Activated naive CD8-positive, alpha-beta T cell treated with anti-CD3 and anti-CD28 coated beads, Interleukin-2, amount 10 ng/mL, durations not matched to agents 7 days and 5 days (primary cell): ENCODE results near the gene C3orf20. TPM values are rescaled to one million over a fixed set of nuclear protein-coding genes. Genes with fewer than 3 reads are reported as not detected.

Experiments used
- ATAC-seq: fragments of 150-1000 bp; cut with Tn5 transposase; one replicate; pipeline ENCODE4 v1.10.0; 2021; ENCODE audit warnings: low read depth, moderate library complexity
- POLR2A ChIA-PET: fragments of 350-600 bp; sonication (Branson Sonifier 250); formaldehyde crosslinking; loops from one replicate; lab custom pipeline; 2021; ENCODE audit warnings: antibody characterized with exemption; lab: Charles Lee
- DNase-seq: peaks from one replicate; pipeline ENCODE4 v3.0.0; 2021
- H3K27ac Mint-ChIP-seq: one replicate; pipeline ENCODE4 v1.8.0; 2022; ENCODE audit warnings: mild to moderate bottlenecking, mixed read lengths
- H3K27me3 Mint-ChIP-seq: one replicate; pipeline ENCODE4 v1.8.0; 2022; ENCODE audit warnings: mild to moderate bottlenecking, moderate library complexity, mixed read lengths
- H3K36me3 Mint-ChIP-seq: one replicate; pipeline ENCODE4 v1.8.0; 2021; ENCODE audit warnings: mild to moderate bottlenecking, mixed read lengths
- H3K4me1 Mint-ChIP-seq: one replicate; pipeline ENCODE4 v1.8.0; 2021; ENCODE audit warnings: mixed read lengths
- H3K4me3 Mint-ChIP-seq: one replicate; pipeline ENCODE4 v1.8.0; 2022; ENCODE audit warnings: mild to moderate bottlenecking, moderate library complexity, mixed read lengths
- H3K9me3 Mint-ChIP-seq: one replicate; pipeline ENCODE4 v1.8.0; 2021; ENCODE audit warnings: mixed read lengths
- total RNA-seq, 2 experiments: library from RNA; stranded (reverse); gene quantifications; one replicate each; pipeline ENCODE4 v1.2.3, GENCODE V29; 2021

The C3orf20 gene
- total RNA-seq, 2 experiments from 2014 or later: 0.17 to 0.25 TPM

DNA sequence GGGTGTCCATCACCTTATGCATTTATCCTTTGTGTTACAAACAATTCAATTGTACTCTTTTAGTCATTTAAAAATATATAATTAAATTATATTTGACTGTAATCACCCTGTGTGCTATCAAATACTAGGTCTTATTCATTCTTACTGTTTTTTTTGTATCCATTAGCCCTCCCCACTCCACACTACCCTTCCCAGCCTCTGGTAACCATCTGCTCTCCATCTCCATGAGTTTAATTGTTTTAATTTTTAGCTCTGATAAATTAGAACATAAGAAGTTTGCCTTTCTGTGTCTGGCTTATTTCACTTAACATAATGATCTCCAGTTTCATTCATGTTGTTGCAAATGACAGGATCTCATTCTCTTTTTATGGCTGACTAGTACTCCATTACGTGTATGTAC is 16.8 kb downstream of the C3orf20 start:
- ATAC-seq (no peak), DNase-seq (no peak)
- POLR2A ChIA-PET: no interaction called here
- Mint-ChIP-seq H3K4me1 (peaks cover 1% of the 10 kb centered on the region), H3K36me3 (no peaks in the 10 kb centered on the region), H3K27ac (no peak overlapping the region), H3K27me3 (peaks cover 18% of the 10 kb centered on the region), H3K4me3 (no peak overlapping the region), H3K9me3 (peaks cover 2% of the 10 kb centered on the region)

DNA sequence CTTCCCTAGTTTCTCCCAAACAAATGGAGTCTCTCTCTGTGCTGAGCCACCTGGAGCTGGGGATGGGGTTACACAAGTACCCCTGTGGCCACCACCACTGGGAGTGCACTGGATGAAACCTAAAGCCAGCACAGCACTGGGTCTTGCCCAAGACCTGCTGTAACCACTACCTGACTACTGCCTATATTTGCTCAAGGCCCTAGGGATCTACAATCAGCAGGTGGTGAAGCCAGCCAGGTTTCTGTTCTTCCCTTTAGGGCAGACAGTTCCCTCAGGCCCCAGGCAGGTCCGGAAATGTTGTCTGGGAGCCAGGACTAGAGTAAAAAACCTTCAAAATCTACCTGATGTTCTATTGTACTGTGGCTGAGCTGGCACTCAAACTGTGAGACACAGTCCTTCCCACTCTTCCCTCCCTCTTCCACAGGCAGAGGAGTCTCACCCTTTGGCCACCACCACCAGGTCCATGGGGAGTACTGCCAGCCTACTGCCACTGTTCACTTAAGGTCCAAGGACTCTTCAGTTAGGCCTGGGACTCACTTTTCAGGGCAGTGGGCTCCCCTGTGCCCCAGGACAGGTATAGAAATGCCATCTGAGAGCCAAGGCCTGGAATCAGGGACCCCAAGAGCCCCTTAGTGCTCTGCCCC is 23.8 kb downstream of the C3orf20 start:
- POLR2A ChIA-PET: no interaction called here
- peaks cover 6% of the 10 kb centered on the region for H3K27me3 Mint-ChIP-seq
- ATAC-seq (no peak), DNase-seq (no peak)
- no peak overlapping the region for H3K4me3 Mint-ChIP-seq
- peaks cover 5% of the 10 kb centered on the region for H3K9me3 Mint-ChIP-seq
- H3K4me1 Mint-ChIP-seq: no peaks in the 10 kb centered on the region
- no peak overlapping the region for H3K27ac Mint-ChIP-seq
- H3K36me3 Mint-ChIP-seq: peaks cover 2% of the 10 kb centered on the region

DNA sequence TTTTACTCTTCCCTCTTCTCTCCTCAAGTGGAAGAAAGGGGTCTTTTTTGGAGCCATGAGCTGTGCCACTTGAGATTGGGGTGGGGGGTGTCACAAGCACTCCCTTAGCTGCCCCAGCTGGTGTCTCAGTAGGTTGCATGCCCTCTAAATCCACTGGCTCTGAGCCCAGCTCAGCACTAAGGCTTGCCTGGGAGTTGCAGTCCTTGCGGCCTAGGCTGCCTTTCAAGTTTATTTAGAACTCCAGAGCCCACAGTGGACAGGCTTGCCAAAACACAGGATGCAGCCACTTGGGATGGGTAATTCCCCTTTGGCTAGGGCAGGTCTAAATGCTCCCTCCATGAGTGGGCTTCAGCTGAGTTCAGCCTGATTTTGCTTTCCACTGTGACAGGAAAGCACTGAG is 24.7 kb downstream of the C3orf20 start:
- DNase-seq (no peak), ATAC-seq (no peak)
- Mint-ChIP-seq H3K9me3 (peaks cover 4% of the 10 kb centered on the region), H3K27ac (no peak overlapping the region), H3K4me1 (no peaks in the 10 kb centered on the region), H3K36me3 (peaks cover 2% of the 10 kb centered on the region), H3K4me3 (no peak overlapping the region), H3K27me3 (peaks cover under 1% of the 10 kb centered on the region)
- POLR2A ChIA-PET: no interaction called here

DNA sequence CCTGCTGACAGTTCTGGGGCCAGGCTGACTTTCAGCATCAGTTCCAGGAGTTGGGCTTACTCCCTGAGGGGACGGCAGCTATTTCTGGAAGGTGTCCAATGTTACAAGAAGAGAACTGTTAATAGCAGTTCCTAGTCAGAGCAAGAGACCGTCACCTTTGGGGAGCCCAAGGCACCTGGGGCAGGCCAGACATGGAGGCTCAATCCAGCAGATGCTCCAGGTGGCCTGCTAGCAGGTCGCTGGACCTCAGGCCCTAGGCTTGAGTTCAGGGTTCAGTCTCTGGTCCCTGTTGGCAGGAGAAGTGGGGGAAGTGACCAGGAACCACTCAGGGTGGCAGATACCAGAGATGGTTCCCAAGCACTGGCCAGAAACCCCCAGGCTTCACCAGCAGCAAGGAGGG is 25.9 kb downstream of the C3orf20 start:
- no peak overlapping the region for H3K27ac Mint-ChIP-seq
- no peaks in the 10 kb centered on the region for H3K4me1 Mint-ChIP-seq

DNA sequence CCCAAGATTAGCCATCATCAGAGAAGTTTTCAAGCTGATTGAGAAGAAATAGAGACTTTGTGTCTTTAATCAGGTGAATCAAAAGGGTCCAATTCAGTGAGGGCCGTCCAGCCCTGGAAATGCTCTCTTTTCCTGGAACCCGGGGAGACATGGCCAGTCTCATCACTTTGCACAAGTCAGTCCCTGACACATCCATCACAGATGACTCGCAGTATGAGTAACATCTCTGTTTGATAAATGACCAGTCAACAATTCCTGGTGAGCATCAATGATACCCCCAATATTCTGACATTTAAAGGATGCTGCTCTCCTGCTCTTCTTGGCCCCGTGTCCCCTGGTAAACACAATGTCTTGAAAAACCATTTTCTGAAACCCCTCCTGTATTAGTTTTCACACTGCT is 26.7 kb downstream of the C3orf20 start:
- Mint-ChIP-seq H3K4me3 (no peak overlapping the region), H3K4me1 (no peaks in the 10 kb centered on the region), H3K9me3 (peaks cover 4% of the 10 kb centered on the region), H3K27ac (no peak overlapping the region), H3K27me3 (no peaks in the 10 kb centered on the region), H3K36me3 (peaks cover 2% of the 10 kb centered on the region)
- DNase-seq: no peak
- POLR2A ChIA-PET: no interaction called here
- no peak for ATAC-seq

More for the DNA sequence above, 25.9 kb downstream of the C3orf20 start:
- peaks cover 4% of the 10 kb centered on the region for H3K9me3 Mint-ChIP-seq
- peaks cover 2% of the 10 kb centered on the region for H3K36me3 Mint-ChIP-seq
- ATAC-seq (no peak), DNase-seq (no peak)
- POLR2A ChIA-PET: no interaction called here
- H3K4me3 Mint-ChIP-seq: no peak overlapping the region
- no peaks in the 10 kb centered on the region for H3K27me3 Mint-ChIP-seq

DNA sequence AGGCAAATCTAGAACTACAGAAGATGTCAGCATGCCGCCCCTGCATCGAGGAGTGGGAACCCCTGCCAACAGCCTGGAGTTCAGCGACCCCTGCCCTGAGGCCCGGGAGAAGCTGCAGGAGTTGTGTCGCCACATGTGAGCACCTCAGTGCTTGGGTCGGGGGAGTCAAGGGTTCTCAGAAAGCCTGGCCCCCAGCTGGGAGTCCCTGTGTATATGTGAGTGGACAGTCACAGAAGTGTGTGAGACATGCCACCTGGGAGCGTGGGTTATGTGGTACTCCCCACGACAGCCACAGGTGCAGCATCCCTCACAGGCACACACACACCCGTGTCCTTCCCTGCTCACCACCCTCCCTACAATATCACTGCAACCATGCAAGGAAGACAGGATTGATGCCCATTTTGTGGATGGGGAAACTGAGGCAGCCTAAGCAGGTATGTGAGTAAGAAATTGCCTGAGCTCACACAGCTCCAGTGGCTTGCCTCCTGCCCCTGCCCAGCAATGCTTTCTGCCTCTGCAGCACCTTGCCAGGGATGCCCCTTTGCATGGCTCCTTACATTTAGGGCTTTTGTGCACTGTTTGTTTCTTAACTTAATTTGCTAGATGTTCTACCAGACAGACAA is 28.3 kb downstream of the C3orf20 start:
- POLR2A ChIA-PET: no interaction called here
- peaks cover under 1% of the 10 kb centered on the region for H3K9me3 Mint-ChIP-seq

DNA sequence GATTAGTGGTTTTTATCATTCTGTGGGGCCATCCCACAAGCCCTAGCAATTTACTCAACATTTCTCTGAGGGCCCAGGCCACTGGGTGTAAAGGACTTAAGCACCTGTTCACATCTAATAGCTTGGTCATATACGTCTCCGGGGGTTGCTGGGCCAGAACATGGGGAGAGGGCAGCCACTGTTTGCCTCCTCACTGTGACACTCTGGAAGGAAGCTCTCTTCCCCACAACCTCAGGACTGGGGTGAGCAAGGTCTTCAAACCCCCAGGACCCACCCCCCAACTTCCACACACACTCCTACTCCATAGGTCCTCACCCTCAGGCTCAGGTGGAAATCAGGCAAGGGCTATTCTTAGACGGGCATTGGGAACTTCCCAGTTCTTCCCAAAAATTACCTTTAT is 28.9 kb downstream of the C3orf20 start:
- H3K4me1 Mint-ChIP-seq: no peaks in the 10 kb centered on the region
- no peak overlapping the region for H3K27ac Mint-ChIP-seq
- H3K9me3 Mint-ChIP-seq: no peaks in the 10 kb centered on the region
- no peak for ATAC-seq
- DNase-seq: no peak
- no peak overlapping the region for H3K4me3 Mint-ChIP-seq
- POLR2A ChIA-PET: no interaction called here
- H3K27me3 Mint-ChIP-seq: no peaks in the 10 kb centered on the region
- H3K36me3 Mint-ChIP-seq: no peaks in the 10 kb centered on the region

More for the DNA sequence above, 28.3 kb downstream of the C3orf20 start:
- H3K27ac Mint-ChIP-seq: no peak overlapping the region
- DNase-seq (no peak), ATAC-seq (no peak)
- H3K27me3 Mint-ChIP-seq: no peaks in the 10 kb centered on the region
- no peaks in the 10 kb centered on the region for H3K36me3 Mint-ChIP-seq
- no peaks in the 10 kb centered on the region for H3K4me1 Mint-ChIP-seq
- H3K4me3 Mint-ChIP-seq: no peak overlapping the region

DNA sequence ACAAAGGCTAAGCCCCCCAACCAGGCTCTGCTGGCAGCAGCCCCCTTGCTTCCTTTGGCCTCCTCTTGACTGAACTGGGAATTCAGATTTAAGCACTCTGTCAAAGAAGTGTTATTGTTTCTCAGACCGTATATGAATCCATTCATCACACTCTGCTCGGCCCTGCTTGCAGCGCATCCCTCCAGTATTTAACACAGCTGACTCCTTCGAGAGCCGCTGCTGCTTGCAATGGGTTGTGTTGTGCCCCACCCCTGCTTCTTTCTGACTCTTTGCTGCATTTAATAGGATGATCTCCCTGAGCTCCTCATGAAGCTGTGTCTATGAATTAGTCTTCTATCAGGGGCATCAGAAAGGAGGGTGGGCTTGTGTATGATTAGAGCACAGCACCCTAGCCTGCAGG is 31.2 kb downstream of the C3orf20 start:
- DNase-seq (no peak), ATAC-seq (no peak)
- Mint-ChIP-seq H3K4me3 (no peak overlapping the region), H3K36me3 (no peaks in the 10 kb centered on the region), H3K27ac (no peak overlapping the region), H3K4me1 (no peaks in the 10 kb centered on the region), H3K27me3 (peaks cover 7% of the 10 kb centered on the region), H3K9me3 (no peaks in the 10 kb centered on the region)
- POLR2A ChIA-PET: no interaction called here

DNA sequence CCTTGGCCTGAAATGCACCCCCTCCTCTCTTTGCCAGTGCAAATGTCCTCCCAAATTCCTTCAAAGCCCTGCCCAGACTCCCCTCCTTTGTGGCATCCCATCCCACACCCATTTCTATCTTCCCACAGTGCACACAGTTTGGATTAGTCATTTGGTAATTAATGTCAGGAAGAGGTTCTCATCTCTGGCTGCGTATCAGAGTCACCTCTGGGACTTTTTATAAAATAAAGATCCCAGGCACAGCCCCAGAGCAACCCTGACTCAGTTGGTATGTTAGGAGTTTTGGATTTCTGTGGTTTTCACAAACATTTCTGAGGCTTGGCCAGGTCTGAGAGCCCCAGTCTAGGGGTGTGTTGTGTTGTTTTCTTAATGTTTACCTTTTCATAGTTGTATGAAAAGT is 41.6 kb downstream of the C3orf20 start:
- H3K9me3 Mint-ChIP-seq: no peaks in the 10 kb centered on the region
- H3K27ac Mint-ChIP-seq: no peak overlapping the region
- peaks cover 7% of the 10 kb centered on the region for H3K27me3 Mint-ChIP-seq
- ATAC-seq (no peak), DNase-seq (no peak)
- no peaks in the 10 kb centered on the region for H3K36me3 Mint-ChIP-seq
- no peaks in the 10 kb centered on the region for H3K4me1 Mint-ChIP-seq
- POLR2A ChIA-PET: no interaction called here
- no peak overlapping the region for H3K4me3 Mint-ChIP-seq

DNA sequence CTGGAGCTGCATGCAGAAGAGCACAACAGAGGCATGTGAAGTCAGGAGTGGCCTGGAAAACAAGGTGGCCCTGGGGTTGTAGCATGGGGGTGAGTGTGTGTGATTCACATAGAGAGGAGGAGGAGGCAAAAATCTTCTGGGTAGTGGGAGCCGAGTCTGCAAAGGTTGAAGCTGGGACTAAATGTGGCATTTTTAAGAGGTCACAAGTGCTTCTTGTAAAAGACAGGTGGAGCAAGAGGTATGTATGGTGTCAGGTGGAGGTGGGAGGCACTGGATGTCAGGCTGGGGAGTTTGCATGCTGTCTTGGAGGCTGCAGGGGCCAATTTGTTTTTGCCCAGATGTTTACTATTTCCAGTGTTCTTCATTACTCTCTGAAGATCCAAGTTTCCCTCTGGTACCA is 42.4 kb downstream of the C3orf20 start:
- no peak for ATAC-seq
- no peaks in the 10 kb centered on the region for H3K9me3 Mint-ChIP-seq
- H3K4me1 Mint-ChIP-seq: no peaks in the 10 kb centered on the region
- H3K4me3 Mint-ChIP-seq: no peak overlapping the region
- H3K36me3 Mint-ChIP-seq: no peaks in the 10 kb centered on the region
- DNase-seq: no peak
- H3K27ac Mint-ChIP-seq: no peak overlapping the region
- POLR2A ChIA-PET: no interaction called here
- peaks cover 7% of the 10 kb centered on the region for H3K27me3 Mint-ChIP-seq

DNA sequence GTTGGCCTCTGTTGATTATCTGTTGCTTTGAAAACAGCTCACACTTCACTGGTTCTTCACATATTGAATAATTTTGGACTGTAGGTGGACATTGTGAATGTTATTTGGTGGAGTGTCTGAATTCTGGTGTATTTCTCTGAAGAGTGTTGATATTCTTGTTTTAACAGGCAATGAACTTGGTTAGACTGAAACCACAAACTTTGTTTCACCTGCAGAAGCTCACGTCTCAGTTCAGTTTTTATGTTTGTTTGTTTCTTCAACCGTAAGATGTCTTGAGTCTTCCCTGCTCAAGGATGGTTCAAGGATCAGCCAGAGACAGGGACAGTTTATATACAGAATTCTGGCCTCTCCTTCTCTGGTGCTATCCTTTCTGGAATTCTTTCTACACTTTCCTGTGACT is 43.6 kb downstream of the C3orf20 start:
- no peaks in the 10 kb centered on the region for H3K36me3 Mint-ChIP-seq
- no peaks in the 10 kb centered on the region for H3K4me1 Mint-ChIP-seq
- peaks cover 2% of the 10 kb centered on the region for H3K27me3 Mint-ChIP-seq
- H3K27ac Mint-ChIP-seq: no peak overlapping the region
- no peaks in the 10 kb centered on the region for H3K9me3 Mint-ChIP-seq
- no peak for DNase-seq
- POLR2A ChIA-PET: no interaction called here
- no peak for ATAC-seq
- no peak overlapping the region for H3K4me3 Mint-ChIP-seq

DNA sequence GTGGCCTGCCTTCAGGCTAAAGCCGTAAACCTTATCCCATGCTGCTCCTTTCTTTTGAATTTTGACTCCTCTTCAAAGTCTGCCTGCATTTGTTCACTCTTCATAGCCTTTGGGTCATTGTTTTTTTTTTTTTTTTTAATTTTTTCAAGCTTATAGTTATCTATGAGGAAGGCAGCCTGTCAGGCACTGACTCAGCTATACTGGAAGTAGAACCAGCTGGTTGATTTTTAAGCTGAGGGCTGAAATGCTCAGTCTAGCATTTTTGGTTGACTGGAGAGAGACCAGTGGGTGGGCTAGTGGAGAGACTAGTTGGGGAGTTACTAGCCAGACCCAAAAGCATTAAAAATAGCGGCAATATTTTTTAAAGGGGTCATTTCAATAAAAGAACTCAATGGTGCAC is 44.1 kb downstream of the C3orf20 start:
- Mint-ChIP-seq H3K4me1 (no peaks in the 10 kb centered on the region), H3K9me3 (no peaks in the 10 kb centered on the region), H3K27ac (no peak overlapping the region), H3K4me3 (no peak overlapping the region), H3K36me3 (no peaks in the 10 kb centered on the region), H3K27me3 (peaks cover 2% of the 10 kb centered on the region)
- POLR2A ChIA-PET: no interaction called here
- DNase-seq (no peak), ATAC-seq (no peak)

DNA sequence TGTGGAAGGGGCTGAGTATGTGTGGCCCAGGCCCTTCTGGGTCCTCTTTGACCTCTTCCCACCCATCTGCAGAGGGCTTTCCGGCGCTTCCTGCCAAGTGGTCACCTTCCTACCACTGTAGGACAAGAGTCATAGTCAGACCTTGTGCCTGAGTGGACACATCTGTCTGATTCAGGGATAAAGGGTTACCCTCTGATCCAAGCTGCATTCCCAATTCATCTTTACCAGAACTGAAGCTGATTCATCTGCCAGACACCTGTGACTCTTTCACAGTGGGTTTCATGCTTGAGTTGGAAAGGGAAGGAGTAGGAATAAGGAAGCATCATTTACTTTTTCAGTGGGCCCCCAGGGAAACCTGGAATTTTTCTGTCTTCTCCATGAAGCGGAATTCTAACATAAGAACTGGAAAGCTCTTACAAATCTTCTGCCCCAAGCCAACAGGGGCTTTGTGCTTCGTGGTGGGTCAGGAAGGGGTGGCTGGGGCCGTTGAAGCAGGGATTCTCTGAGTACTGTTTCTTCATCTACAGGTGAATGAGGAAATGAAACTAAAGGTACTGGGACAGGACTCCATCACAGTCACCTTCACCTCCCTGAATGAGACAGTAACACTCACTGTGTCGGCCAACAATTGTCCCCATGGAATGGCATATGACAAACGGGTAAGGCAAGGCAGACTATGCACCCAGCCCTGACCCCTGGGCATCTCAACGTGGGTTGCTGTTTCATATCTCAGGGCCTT is 46.4 kb downstream of the C3orf20 start:
- ATAC-seq (no peak), DNase-seq (no peak)
- Mint-ChIP-seq H3K9me3 (no peaks in the 10 kb centered on the region), H3K27me3 (peaks cover 2% of the 10 kb centered on the region), H3K36me3 (no peaks in the 10 kb centered on the region), H3K4me1 (no peaks in the 10 kb centered on the region), H3K27ac (no peak overlapping the region), H3K4me3 (no peak overlapping the region)
- POLR2A ChIA-PET: no interaction called here

DNA sequence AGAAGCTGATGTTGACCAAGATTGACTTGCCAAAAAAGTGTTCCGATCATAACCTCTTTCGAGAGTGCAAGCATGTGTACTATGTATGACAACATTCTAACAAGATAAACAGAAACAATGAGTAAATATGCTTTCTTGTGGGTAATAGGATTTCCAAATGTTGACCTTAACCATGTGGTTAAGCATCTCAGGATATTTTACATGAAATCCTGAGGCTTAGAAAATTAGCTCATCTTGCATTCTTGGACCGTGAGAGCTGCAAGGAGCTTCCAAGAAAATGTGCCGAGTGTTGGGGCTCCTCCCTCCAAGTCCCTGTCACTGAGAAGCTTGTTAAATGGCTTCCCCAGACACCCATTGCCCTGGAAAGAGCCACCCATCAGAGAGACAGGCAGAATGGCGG is 50.1 kb downstream of the C3orf20 start:
- DNase-seq (no peak), ATAC-seq (no peak)
- Mint-ChIP-seq H3K36me3 (no peaks in the 10 kb centered on the region), H3K27ac (no peak overlapping the region), H3K27me3 (no peaks in the 10 kb centered on the region), H3K4me3 (no peak overlapping the region), H3K4me1 (no peaks in the 10 kb centered on the region), H3K9me3 (no peaks in the 10 kb centered on the region)
- POLR2A ChIA-PET: no interaction called here
